ENCODE results near the gene ZDHHC3. TPM values are rescaled to one million over a fixed set of nuclear protein-coding genes. Genes with fewer than 3 reads are reported as not detected.

The ZDHHC3 gene
- total and polyA plus RNA-seq, 7 donors = 43.2 to 82.8 (median 62.9) TPM

- Histone ChIP-seq H3K36me3 (peaks cover 7 to 63% (median 20%) of the 10 kb centered on the region in 4 donors), H3K27ac (no peak overlapping the region)
- TF ChIP-seq POLR2AphosphoS5 (IDR thresholded peaks at IDR 0.05) (no peak), POLR2A (IDR thresholded peaks at IDR 0.05) (no peak), CTCF (IDR thresholded peaks at IDR 0.05) (no peak), EP300 (IDR thresholded peaks at IDR 0.05) (no peak)
These were observed 23.8 kb upstream of the ZDHHC3 start for GRCh38 chr3:44999782-45000181.

DNA sequence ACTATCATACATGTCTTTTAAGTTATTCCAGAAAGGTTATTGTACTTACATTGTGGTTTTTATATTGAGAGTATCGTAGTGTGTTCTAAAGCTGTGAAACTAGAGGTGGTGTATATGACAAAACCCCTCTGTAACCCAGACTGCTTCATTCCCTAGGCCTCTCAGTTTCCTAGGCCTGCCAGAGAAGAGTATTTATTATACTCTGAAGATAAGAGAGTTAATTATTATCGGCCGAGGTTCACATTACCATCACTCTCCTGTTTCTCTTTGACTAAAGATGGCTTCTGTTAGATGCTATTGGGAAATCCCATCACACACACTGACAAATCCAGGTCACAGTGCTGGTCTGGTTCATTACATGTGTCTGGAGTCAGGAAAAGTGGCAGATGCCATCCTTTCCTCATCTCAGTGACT, 20.6 kb upstream of the ZDHHC3 start:
- Histone ChIP-seq H3K27ac (peak overlapping the region in 1 of 4 donors; percentile 64), H3K36me3 (peaks cover 2 to 62% (median 19%) of the 10 kb centered on the region in 4 donors), H3K4me3 (no peak overlapping the region), H3K27me3 (no peaks in the 10 kb centered on the region), H3K4me1 (peaks cover 0 to 24% (median 16%) of the 10 kb centered on the region in 4 donors), H3K9me3 (no peaks in the 10 kb centered on the region)
- 28 to 67% methylated on average over 3 of the region's 3 CpGs for WGBS, 2 donors
- DNase-seq = peak; percentile 27
- intact Hi-C loops (cut with DNase I) = no loop called here
- TF ChIP-seq EP300 (IDR thresholded peaks at IDR 0.05) = no peak
- no peak for TF ChIP-seq POLR2AphosphoS5 (IDR thresholded peaks at IDR 0.05)
- TF ChIP-seq CTCF (IDR thresholded peaks at IDR 0.05) = no peak
- no peak for TF ChIP-seq POLR2A (IDR thresholded peaks at IDR 0.05)

More at GRCh38 chr3:44999782-45000181, 23.8 kb upstream of the ZDHHC3 start:
- H3K4me1 ChIP-seq = peaks cover 0 to 17% (median 14%) of the 10 kb centered on the region in 4 donors
- no peaks in the 10 kb centered on the region for H3K9me3 ChIP-seq
- DNase-seq = no peak
- H3K4me3 ChIP-seq = no peak overlapping the region
- intact Hi-C loops (cut with DNase I) = no loop called here
- no peaks in the 10 kb centered on the region for H3K27me3 ChIP-seq
- WGBS, 2 donors = 32 to 70% methylated on average over 2 of the region's 2 CpGs

DNA sequence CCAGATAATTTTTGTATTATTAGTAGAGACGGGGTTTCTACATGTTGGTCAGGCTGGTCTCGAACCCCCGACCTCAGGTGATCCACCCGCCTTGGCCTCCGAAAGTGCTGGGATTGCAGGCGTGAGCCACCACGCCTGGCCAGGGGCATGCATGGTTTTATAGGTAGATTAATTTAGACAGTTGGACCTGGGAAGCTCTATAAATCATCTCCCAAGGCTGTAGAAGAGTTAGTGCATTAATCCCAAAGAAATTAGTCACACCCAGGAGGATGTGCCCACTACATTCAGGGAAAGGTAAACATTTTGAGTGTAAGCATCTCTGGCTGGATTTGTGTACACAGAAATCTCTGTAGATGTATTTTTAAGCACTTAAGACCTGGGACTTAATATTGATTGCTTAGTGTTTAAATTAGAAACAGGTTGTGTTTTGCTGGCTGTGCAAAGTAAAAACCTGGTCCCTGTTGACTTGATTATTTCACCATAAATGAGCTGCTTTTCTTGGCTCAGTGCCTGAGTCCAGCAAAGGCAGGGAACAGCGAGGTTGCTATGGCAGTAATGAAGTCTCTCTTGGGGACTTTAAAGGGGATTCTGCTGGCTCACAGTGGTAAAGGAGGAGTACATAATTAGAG, 19.3 kb upstream of the ZDHHC3 start:
- H3K9me3 ChIP-seq = no peaks in the 10 kb centered on the region
- intact Hi-C loops (cut with DNase I) = no loop called here
- peaks cover 0 to 62% (median 10%) of the 10 kb centered on the region in 4 donors for H3K36me3 ChIP-seq
- DNase-seq = peak; percentile 70
- H3K27ac ChIP-seq = peak overlapping the region in 2 of 4 donors; percentile 35 to 64
- TF ChIP-seq EP300 (IDR thresholded peaks at IDR 0.05) = no peak
- TF ChIP-seq CTCF (IDR thresholded peaks at IDR 0.05) = no peak
- TF ChIP-seq POLR2A (IDR thresholded peaks at IDR 0.05) = no peak
- TF ChIP-seq POLR2AphosphoS5 (IDR thresholded peaks at IDR 0.05) = no peak
- no peak overlapping the region for H3K4me3 ChIP-seq
- 50 to 75% methylated on average over 8 of the region's 8 CpGs for WGBS, 2 donors
- no peaks in the 10 kb centered on the region for H3K27me3 ChIP-seq
- peaks cover 0 to 24% (median 16%) of the 10 kb centered on the region in 4 donors for H3K4me1 ChIP-seq

DNA sequence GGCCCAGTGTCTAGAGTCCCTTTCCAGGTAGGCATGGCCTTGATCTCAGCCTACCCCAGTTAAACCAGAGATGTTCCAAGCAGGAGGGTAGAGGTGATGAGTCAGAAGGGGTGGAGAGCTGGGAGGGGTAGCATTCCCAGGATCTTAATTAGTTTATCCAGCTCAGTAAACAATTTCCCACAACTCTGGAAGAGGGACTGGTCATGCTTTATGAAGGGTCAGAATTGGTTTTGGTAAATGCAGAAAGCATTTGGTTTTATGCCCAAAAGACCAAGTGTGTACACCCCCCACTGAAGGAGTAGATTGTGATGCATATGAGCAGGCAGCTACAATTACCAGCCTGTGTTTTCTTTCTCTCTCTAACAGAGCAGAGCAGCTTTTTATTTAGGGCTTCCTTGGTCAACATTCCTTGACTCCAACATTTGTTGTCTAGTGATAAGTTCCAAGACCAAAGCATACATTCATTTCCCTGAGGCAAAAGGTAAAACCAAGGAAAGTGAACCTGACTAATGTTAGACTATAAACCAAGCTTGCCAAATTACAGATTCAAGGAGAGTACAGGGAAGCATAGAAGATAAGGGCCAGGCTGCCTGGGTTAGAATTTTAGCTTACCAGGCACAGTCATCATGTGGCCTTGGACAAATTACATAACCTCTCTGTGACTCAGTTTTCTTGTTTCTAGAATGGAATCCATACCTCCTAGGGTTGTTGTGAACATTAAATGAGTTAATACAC, 17.7 kb upstream of the ZDHHC3 start:
- peak overlapping the region in 2 of 4 donors; percentile 0 to 43 for H3K27ac ChIP-seq

More for the DNA sequence above, 17.7 kb upstream of the ZDHHC3 start:
- H3K4me3 ChIP-seq = no peak overlapping the region
- TF ChIP-seq CTCF (IDR thresholded peaks at IDR 0.05) (no peak), EP300 (IDR thresholded peaks at IDR 0.05) (no peak), POLR2A (IDR thresholded peaks at IDR 0.05) (no peak), POLR2AphosphoS5 (IDR thresholded peaks at IDR 0.05) (no peak)
- intact Hi-C loops (cut with DNase I) = no loop called here
- DNase-seq = peak; percentile 6
- H3K36me3 ChIP-seq = peaks cover 0 to 60% (median 10%) of the 10 kb centered on the region in 4 donors
- H3K4me1 ChIP-seq = peaks cover 0 to 24% (median 16%) of the 10 kb centered on the region in 4 donors
- no peaks in the 10 kb centered on the region for H3K9me3 ChIP-seq
- no peaks in the 10 kb centered on the region for H3K27me3 ChIP-seq
